G401 (cell line): ENCODE results near the gene NCOA7. TPM values are rescaled to one million over a fixed set of nuclear protein-coding genes. Genes with fewer than 3 reads are reported as not detected.
A peak's percentile ranks its signal among the peaks of the same experiment; 100 is the strongest.

Experiments used
- DNase-seq: peaks from one replicate; pipeline ENCODE4 v3.0.0-alpha.2; 2015; ENCODE audit warnings: low spot score
- in situ Hi-C: cut with HindIII; loops from 2 replicates; pipeline ENCODE4 v1.10.0; 2016; ENCODE audit warnings: low sequenced_read_pairs, mixed read lengths
- total RNA-seq: library from RNA; depleted of rRNA; stranded (reverse); fragments of >200 nt; shearing (Covaris generic); gene quantifications from 2 replicates; pipeline ENCODE4 v1.2.3, GENCODE V29; 2014

The NCOA7 gene
- total RNA-seq, 1 experiment from 2014 or later: 6.3 TPM

- no peak for DNase-seq
- in situ Hi-C loops: no loop called here
These were observed 34.4 kb downstream of the NCOA7 start for GRCh38 chr6:125824946-125825771.

- DNase-seq: no peak
- in situ Hi-C loops: no loop called here
These were observed 36.1 kb downstream of the NCOA7 start for GRCh38 chr6:125826695-125827463.

- DNase-seq: no peak
- in situ Hi-C loops: no loop called here
These were observed 37.1 kb downstream of the NCOA7 start for GRCh38 chr6:125827788-125828320.

- in situ Hi-C loops: no loop called here
These were observed 37.8 kb downstream of the NCOA7 start for GRCh38 chr6:125828476-125829039.

GRCh38 chr6:125829433-125829832 lies 38.7 kb downstream of the NCOA7 start:
- in situ Hi-C loops: no loop called here

More at GRCh38 chr6:125828476-125829039, 37.8 kb downstream of the NCOA7 start:
- no peak for DNase-seq

GRCh38 chr6:125831659-125832058 lies 40.9 kb downstream of the NCOA7 start:
- in situ Hi-C loops: no loop called here
- no peak for DNase-seq

More at GRCh38 chr6:125829433-125829832, 38.7 kb downstream of the NCOA7 start:
- no peak for DNase-seq

GRCh38 chr6:125832391-125833117 lies 41.8 kb downstream of the NCOA7 start:
- DNase-seq: no peak
- in situ Hi-C loops: no loop called here

- DNase-seq: no peak
- in situ Hi-C loops: no loop called here
These were observed 43.6 kb downstream of the NCOA7 start for GRCh38 chr6:125834348-125834747.

GRCh38 chr6:125835221-125835744 lies 44.5 kb downstream of the NCOA7 start:
- in situ Hi-C loops: no loop called here
- DNase-seq: peak; percentile 42

- no peak for DNase-seq
These were observed 45.7 kb downstream of the NCOA7 start for GRCh38 chr6:125836466-125836865.

GRCh38 chr6:125839471-125839870 lies 48.7 kb downstream of the NCOA7 start:
- no peak for DNase-seq
- in situ Hi-C loops: no loop called here

More at GRCh38 chr6:125836466-125836865, 45.7 kb downstream of the NCOA7 start:
- in situ Hi-C loops: no loop called here

- no peak for DNase-seq
- in situ Hi-C loops: no loop called here
These were observed 49.1 kb downstream of the NCOA7 start for GRCh38 chr6:125839879-125840278.

GRCh38 chr6:125841356-125842090 lies 50.8 kb downstream of the NCOA7 start:
- in situ Hi-C loops: no loop called here
- DNase-seq: no peak

- in situ Hi-C loops: no loop called here
- no peak for DNase-seq
These were observed 51.4 kb downstream of the NCOA7 start for GRCh38 chr6:125842091-125842626.

- no peak for DNase-seq
- in situ Hi-C loops: no loop called here
These were observed 52.8 kb downstream of the NCOA7 start for GRCh38 chr6:125843593-125843992.

- in situ Hi-C loops: no loop called here
- DNase-seq: peak; percentile 71
These were observed 54.2 kb downstream of the NCOA7 start for GRCh38 chr6:125844989-125845388.

- no peak for DNase-seq
- in situ Hi-C loops: no loop called here
These were observed 55.7 kb downstream of the NCOA7 start for GRCh38 chr6:125846292-125847024.
